ENCODE data around the gene RYR2.
A peak's percentile ranks its signal among the peaks of the same experiment; 100 is the strongest.
"Not testable (repeated sequence)": the region's sequence is repeated elsewhere in the genome, so short reads cannot be mapped to it uniquely, and the experiment has no call there.

Gene RYR2

DNA sequence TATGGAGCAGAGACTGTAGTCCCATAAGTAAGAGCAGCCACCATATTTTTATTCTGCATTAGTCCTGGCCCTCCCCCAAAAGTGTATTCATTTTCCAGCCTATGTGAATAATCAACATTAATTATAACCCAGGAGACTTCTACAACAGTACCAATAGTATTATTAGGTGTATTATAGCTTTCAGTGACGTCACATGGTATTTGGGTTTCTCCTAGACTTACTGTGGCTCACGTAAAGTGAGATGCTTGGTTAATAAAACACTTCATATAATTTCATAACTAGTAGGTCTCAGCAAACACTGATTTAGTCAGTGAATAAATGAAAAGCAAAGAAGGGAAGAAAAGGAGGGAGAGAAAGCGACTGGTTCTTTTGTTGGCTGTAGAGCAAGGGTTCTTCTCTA lies 762.5 kb downstream of the RYR2 start:
- no peak for DNase-seq (ENCODE audit: low read depth)

DNA sequence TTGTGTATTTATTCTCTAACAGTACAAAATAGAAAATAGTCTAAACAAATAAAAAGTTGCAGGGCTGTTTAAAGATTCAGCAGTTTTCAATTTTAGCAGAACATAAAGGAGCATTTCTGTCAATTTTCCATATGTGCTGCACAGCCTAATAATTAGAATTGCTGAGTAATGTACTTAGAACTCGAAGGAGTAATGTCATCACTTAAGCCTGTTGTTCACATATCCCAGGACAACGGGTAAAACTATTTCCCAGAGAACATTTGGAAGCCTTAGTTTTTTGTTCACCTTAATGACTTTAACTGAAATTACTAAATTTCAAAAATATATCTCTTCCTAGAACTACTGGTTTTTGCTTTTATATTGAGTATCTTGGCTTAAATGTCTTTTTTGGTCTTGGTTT lies 767.1 kb downstream of the RYR2 start:
- no peak for DNase-seq (ENCODE audit: low read depth)

DNA sequence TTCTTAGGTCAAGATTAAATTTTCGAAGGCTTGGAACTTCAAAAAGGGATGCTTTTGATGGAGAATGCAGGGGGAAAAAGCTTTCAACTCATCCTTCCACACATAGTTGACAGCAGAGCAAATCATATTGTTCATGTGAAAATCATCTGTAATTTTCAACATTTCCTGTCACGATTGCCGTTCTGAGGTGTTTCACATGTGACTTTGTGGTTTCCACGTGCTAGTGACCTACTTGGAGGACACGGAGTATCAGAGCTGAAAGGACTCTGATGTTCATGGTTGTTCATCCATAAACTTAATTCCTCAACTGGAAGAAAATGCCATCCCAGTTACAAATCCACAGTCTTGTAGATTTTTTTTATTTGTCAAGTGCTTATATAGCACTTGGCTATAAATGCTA lies 769.6 kb downstream of the RYR2 start:
- DNase-seq (ENCODE audit: low read depth), result no peak

DNA sequence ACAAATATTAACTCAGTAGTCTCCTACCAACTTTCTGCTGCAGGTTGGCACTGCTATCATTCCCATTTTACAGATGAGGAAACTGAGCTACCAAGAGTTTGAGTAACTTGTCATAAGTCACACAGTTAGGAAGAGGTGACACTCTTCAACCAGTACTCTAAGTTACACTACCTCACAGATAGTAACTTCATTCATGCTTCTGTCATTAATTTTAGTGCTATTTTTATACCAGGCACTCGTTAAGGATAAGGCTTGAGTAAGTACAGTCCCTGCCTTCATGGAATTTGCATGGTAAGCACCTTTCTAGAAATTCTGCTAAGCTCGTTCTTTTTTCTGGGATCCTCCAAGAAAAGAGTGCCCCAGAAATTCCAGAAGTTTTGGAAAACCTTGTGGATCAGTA lies 770.1 kb downstream of the RYR2 start:
- no peak for DNase-seq (ENCODE audit: low read depth)

DNA sequence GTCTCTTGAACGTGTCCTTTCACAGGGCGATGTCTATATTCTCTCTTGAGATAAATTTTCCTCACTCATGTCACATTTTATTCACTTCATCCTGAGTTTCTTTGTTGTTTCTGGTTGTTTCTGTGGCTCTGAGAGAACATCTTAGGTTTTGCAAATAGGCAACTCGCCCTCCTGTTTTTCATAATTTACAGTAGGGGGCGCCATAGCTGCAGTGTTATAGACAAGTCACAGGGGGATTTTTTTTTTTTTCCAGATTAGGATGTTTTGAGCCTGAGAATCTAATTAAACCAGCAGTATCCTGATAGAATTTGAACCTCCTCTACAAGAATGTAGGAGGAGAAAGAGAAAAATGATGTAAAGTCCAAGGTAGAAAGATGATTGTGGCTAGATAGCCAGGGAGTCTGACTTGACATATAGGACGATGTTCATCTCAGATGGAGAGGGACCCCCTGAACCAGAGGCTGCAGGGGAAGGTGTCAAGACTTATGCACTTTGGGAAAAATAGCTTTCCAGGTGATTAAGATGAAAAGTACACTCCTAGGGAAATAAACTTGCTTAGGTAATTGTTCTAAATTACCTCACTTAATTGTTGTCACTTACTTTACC lies 772.4 kb downstream of the RYR2 start:
- no peak for DNase-seq (ENCODE audit: low read depth)

DNA sequence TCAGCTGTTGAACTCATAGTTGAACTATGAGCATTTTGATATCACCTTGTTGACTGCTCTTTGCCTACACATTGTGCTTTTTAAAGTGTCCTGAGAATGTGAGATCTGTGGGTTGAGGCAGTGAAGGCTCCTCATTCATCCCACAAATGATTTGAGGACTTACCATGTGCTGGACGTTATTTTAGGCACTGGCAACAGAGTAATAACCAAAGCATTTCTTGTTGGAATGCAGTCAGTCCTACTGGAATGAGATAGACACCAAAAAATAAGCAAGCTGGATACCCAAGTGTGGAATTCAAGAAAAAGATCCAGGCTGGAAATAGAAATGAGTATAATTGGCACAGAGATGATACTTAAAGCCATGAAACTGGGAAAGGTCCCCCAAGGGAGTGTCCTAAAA lies 775.3 kb downstream of the RYR2 start:
- DNase-seq (ENCODE audit: low read depth), result no peak

DNA sequence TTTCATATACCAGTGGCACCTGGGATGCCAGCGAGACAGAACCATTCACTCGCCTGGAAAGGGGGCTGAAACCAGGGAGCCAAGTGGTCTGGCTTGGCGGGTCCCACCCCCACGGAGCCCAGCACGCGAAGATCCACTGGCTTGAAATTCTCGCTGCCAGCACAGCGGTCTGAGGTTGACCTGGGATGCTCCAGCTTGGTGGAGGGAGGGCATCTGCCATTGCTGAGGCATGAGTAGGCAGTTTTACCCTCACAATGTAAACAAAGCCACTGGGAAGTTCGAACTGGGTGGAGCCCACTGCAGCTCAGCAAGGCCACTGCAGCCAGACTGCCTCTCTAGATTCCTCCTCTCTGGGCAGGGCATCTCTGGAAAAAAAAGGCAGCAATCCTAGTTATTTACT lies 778.6 kb downstream of the RYR2 start:
- not testable (repeated sequence) for DNase-seq (ENCODE audit: low read depth)

DNA sequence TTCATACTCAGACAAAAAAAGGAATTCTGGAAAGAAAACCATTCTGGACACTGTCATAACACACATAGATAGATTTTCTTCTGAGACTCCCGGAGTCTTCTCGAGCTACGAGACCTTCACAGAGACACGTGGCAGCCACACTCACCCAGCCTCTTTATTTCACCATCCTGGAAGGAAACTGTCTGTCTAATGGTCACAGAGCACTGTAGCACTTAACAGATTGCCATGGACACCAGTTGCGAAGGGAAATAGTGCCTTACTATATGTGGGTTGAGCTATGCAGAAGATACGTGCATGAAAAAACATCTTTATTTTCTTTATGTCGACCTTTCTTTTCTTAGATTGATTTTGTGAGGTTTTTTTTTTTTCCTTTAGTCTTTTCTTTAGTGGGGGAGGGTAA lies 790.9 kb downstream of the RYR2 start:
- DNase-seq (ENCODE audit: low read depth), result no peak

DNA sequence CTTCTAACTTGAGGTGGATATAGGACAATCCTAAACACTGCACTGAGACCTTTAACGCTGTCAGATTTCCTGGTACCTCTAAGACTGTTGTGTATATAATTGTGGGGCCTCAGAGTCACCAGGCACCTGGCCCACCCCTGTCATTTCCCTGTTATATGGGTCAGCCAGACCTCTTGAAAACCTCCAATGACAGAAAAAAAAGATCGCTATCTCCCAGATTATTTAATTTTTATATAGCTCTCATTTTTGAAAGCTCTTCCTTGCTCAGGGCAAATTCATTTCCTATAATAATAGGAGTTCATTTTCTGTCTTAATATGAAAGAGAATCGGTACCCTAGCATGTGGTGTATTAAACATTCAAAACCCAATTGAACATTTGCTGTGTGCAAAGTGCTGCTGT lies 792.1 kb downstream of the RYR2 start:
- DNase-seq (ENCODE audit: low read depth), result no peak

DNA sequence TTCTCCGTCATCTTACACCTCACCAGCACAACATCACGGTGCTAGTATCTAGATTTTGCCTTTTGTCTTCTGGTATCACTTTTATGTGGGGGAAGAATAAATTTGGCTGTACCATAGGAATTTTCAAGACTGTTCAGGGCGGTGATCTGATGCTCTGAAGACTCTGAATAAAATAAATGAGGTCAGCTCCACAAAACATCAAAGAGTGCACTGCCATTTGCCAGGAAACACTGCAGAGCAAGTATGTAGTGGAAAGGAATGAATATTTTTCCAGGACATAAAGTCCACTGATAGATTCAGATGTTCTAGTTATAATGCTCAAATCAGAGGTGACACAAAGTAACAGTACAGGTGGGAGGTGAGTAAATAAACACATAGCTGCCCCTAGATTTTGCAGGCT lies 792.5 kb downstream of the RYR2 start:
- DNase-seq (ENCODE audit: low read depth), result no peak

DNA sequence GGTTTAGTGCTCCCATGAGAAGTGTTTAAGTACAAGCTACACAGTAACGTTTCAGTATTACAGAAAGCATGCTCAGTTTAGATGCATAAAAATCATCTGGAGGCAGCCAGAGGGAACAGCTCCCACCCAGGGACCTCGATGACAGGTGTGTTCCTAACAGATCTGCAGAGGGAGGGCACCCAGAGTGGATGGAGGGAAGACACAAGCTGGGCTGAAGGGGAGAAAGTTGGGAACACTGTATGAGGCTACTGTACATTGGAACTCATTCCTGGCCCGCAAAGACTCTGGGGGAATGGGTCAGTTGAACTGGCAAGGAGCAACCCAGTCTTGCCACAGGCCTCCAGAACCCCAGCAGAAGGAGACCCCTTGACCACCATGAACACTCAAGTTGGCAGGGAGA lies 796.3 kb downstream of the RYR2 start:
- DNase-seq (ENCODE audit: low read depth), result no peak

DNA sequence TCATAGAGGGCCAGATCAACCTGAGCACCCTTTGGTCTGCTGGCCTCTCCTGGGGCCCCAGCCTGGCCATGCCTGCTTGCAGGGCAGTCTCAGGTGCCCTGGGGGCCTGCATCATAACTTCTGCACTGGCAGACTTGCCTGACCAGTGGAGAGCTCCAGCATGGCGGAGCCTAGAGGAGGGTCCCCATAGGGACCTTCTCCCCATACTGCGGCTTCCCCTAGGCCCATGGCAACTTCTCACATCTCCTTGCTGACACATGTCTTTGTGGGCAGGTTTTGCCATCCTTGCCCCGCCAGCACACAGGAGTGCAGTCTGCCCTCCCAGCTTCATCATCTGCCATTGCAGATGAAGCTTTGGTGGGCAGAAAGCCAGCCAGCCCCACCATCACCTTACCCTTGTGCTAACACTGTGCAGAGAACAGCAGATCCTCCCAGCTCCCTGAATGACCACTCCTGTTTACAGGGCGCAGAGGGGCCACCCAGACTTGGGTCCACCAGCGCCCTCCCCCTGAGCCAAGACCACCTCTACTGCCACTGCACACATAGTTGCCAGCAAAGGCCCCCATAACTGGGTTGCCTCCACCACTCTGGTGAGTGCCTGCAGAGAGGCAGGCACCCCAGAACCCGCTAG lies 797.0 kb downstream of the RYR2 start:
- no peak for DNase-seq (ENCODE audit: low read depth)

DNA sequence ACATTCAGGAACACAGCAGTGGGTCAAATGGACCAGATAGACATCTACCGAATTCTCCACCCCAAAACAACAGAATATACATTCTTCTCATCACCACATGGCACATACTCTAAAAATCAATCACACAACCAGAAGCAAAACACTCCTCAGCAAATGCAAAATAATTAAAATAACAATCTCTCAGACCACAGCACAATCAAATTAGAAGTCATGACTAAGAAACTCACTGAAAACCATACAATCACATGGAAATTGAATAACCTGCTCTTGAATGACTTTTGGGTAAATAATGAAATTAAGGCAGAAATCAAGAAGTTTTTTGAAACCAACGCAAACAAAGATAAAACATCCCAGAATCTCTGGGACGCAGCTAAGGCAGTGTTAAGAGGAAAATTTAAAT lies 799.5 kb downstream of the RYR2 start:
- DNase-seq (ENCODE audit: low read depth), result no peak

DNA sequence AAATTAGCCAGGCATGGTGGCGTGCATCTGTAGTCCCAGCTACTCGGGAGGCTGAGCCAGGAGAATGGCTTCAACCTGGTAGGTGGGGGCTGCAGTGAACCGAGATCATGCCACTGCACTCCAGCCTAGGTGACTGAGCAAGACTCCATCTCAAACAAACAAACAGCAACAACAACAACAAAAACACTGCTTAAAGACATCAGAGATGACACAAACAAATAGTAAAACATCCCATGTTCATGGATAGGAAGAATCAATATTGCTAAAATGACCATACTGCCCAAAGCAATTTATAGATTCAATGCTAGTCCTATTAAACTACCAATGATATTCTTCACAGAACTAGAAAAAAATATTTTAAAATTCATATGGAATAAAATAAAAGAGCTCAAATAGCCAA lies 801.5 kb downstream of the RYR2 start:
- not testable (repeated sequence) for DNase-seq (ENCODE audit: low read depth)

DNA sequence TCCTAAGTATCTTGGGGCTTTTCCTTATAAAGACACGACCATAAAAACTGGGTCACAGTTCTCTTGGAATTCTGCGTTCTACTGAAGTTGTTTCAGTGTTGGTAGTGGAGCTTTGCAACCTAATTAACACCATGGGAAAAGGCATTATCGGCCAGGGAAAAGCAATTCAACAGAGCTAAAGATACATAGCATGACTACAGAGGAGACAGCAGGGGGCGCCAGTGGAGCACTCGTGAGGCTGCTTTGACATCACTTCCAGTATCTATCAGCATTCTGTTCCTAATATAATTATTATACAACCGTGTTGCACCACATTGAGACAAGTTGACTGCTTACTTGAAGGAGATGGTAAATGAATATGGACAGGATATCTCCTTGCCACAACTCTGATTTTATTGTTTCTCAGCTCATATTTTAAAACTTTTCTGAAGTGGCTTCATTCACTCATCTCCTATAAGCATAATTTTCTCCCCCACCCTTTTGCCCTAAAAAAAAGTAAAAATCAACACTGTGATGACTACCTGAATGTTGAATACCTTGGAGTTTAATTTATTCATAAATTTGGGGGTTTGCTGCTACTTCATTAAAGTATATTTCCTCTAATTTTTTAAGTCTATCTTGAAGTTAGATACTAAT lies 809.3 kb downstream of the RYR2 start:
- peak; percentile 6 for DNase-seq (ENCODE audit: low read depth)

DNA sequence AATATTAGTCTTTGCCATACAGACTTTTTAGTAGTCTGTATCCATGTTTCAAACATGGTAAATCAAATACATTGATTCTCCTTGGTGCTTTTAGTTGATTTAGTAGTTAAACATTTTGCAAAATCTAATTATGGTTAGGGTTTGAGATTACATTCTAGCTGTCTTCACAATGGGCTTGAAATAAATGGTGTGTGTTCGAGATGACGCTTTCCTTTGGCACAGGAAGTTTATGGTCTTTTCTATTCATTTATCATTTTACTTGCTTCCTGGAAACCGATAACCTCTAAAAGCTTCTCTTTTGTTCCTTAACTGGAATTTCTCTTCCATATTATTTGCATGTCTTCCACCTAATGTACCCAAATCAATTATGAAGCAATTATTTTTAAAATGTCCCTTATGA lies 810.4 kb downstream of the RYR2 start:
- DNase-seq (ENCODE audit: low read depth), result no peak

DNA sequence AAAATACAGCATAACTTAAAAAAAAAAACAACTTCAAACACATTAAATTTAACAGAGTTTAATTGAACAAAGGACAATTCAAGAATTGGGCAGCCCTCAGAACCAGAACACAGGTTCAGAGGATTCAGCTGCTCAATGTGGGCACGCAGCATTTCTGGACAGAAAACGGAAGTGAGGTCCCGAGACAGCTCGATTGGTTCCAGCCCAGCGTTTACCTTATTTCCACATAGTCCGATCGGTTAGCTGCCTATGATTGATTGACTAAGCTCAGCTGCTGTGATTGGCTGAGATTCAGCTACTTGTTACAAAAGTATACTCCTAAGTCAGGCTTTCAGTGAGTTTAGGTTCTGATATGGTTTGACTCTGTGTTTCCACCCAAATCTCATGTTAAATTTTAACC lies 815.5 kb downstream of the RYR2 start:
- DNase-seq (ENCODE audit: low read depth), result no peak

DNA sequence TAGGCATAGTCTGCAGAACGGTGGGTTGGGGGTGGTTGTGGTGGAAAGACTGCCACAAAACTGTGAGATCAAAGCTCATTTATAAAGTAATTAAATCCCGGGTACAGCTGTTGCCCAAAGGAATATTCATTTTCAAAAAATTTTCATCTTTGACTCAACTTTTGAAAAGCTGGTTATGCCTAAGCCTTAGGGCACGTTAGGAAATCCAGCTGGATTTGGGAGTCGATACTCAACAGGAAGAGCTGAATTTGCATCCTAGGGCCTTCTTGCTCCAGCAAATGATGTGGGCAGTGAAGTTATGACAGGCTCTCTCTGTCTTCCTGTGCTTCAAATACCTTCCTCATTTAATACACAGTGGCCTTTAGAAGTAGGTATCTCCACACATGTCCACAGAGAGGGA lies 817.0 kb downstream of the RYR2 start:
- no peak for DNase-seq (ENCODE audit: low read depth)

DNA sequence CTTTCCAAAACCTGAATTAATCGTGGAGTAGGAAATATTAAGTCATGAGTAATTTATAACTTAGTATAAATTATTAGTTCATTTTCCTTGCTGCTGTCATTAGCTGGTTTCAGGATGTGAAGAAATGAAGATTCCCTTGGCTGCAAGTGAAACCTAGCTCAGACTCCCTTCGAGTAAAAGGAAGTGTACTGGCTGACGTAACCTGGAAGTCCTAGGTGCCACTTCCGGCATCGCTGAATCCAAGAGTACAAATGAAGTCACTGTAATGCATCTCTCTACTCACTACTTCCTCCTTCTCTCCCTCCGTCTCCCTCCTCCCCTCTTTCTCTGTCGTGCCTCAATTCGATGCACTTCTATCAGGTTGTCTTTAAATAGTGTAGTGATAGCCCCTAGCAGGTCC lies 820.0 kb downstream of the RYR2 start:
- DNase-seq (ENCODE audit: low read depth), result no peak

DNA sequence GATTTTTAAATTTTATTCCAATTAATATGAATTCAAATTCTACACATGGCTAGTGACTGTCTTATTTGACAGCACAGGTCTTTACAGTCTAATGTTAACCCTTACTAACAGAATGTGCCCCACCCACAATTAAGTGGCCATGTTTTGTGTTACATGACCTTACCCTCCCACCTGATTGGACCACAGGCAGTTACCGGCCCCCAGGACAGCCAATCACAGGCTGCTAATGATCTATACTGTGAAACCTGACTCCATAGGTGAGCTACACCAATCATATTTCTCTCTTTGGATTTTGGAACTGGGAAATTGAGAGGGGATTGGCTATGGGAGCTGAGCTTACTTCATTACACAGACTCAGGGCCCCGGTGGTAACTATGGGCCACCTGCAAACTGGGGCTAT lies 821.2 kb downstream of the RYR2 start:
- DNase-seq (ENCODE audit: low read depth), result no peak

DNA sequence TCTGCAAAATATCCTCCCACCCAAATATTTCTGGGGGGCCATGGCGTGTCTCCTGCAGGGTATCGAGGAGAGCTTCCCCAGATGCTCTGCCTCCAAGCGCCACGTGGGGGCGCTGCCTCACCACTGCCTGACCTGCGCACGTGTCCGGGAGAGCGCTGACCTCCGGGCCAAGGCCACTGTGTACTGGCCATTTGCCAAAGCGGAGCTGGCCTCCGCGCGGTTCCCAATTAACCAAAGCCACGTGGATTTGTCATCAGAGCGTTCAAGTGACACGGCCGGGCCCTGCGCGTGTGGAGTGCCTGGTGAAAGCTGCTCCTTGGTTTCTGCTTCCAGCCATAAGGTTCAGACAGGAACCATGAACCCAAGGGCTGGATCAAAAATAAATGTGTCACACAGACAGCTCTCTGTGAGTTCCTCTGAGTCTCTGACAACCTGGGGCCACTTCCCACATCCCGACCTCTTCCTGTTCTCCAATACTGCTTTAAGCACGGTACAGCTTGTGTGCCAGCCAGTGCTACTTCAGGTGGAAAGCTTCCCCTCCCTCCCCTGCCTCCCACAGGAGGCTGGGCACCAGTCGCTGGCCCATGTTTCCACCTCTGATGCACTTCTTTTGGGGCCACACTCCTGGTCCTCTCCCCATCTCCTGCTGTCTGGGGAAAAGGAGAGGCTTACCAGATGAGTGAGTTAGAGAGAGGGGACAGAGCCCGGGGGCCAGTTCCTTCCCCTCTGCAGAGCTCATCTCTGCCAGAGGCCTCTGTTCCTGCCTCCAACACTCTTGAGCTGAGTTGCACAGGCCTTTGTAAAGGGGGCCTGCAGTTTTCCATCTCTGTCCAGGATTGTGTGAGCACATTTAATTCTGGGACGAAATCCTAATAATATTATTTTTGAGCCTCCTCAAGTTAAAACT lies 822.6 kb downstream of the RYR2 start:
- peak; percentile 16 for DNase-seq (ENCODE audit: low read depth)

DNA sequence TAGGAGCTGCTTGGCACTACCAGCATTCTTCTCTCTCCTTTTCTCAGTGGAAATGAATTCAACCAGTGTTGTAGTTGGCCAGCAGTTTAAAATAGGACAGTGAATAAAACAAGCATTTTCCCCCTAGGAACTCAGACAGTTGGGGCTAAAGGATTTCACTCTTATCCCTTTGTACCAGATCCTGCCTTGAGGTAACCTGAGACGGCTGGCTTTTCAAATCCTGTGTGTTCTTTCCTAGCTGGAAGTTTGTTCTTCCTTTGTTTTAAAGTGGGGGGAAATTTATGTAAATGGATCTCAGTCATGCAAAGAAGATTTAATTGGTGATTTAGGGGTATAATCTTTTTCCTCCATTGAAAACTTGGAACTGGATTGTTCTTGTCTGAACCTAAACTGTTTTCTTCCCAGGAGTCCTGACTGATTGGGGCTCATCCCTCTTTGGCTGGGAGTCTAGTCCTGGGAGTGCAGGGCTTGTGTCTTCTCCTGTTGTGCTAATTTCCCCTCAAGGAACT lies 825.5 kb downstream of the RYR2 start:
- no peak for DNase-seq (ENCODE audit: low read depth)
